ENCODE data around the gene TLX1.

Gene TLX1

GRCh38 chr10:101165736-101166135 lies 34.6 kb downstream of the TLX1 start:
- TF ChIP-seq, protein P1, sequence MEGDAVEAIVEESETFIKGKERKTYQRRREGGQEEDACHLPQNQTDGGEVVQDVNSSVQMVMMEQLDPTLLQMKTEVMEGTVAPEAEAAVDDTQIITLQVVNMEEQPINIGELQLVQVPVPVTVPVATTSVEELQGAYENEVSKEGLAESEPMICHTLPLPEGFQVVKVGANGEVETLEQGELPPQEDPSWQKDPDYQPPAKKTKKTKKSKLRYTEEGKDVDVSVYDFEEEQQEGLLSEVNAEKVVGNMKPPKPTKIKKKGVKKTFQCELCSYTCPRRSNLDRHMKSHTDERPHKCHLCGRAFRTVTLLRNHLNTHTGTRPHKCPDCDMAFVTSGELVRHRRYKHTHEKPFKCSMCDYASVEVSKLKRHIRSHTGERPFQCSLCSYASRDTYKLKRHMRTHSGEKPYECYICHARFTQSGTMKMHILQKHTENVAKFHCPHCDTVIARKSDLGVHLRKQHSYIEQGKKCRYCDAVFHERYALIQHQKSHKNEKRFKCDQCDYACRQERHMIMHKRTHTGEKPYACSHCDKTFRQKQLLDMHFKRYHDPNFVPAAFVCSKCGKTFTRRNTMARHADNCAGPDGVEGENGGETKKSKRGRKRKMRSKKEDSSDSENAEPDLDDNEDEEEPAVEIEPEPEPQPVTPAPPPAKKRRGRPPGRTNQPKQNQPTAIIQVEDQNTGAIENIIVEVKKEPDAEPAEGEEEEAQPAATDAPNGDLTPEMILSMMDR (IDR thresholded peaks at IDR 0.05) = no peak

DNA sequence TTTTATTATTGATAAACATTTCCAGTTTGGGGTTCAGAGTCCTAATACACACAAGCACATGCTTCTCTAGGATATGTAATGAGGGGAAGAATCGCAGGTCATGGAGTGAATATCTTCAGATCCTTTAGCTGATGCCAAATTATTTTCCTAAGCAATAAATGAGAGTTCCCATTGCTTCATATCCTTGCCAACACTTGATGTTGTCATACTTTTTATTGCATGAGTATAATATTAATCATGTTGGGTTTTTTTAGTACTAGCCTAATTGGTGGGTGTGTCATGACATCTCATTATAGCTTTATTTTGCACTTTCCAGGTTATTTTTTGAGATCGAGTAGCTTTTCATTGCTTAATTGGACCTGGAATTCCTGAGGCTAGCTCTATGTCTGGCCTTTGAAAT lies 35.3 kb downstream of the TLX1 start:
- TF ChIP-seq, protein P1 (IDR thresholded peaks at IDR 0.05) = no peak

GRCh38 chr10:101172741-101173140 lies 41.6 kb downstream of the TLX1 start:
- TF ChIP-seq, protein P1 (IDR thresholded peaks at IDR 0.05) = no peak

DNA sequence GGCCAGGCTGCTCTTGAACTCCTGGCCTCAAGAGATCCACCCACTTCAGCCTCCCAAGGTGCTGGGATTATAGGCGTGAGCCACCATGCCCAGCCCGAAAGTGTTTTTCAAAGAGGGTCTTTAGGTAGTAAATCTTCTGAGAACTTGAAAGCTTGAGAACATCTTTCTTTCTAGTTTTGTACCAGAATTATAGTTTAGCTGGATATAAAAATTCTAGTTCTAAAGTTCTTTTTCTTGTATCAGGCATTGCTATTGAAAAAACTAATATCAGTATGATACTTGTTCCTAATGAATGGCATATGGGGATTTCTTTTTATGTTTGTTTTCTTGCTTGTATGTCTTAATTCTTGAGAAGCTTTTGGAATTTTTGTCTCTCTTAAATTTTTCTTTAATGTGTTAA lies 43.2 kb downstream of the TLX1 start:
- TF ChIP-seq, protein P1 (IDR thresholded peaks at IDR 0.05) = no peak

DNA sequence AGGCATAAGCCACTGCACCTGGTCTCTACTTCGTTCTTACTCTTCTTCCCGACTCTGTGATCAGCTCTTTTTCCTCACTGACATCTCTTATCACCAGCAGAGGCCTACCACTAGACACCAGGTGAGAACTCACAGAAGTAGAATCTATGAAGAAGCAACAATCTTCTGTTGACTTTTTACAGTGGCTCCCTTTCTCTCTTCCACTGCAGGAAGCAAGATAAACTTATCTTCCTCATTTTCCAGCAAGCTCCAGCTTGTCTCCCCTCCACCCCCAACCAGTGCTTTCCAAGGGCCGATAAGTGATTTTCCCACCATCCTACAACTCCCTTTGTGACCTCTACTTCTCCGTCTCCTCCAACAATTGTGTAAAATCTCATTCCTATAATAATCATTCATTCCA lies 45.5 kb downstream of the TLX1 start:
- TF ChIP-seq, protein P1 (IDR thresholded peaks at IDR 0.05) = no peak

DNA sequence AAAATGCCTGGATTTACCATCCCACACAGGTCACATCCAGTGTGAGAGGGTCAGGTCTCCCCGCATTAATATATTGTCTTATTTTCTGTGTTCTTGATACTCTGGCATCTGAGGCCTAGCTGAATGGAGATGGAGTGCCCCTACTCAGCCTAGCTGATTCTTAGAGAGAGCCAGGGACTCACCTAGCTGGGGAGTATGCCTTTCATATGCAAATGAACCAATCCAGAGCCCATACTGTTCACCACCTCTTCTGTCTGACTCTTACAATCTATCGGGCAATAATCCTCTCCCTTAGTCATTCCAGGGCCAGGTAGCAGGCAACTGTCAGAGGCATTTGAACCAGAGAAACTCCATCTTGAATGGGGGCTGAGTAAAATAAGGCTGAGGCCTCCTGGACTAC lies 51.8 kb downstream of the TLX1 start:
- TF ChIP-seq, protein P1 (IDR thresholded peaks at IDR 0.05) = no peak

DNA sequence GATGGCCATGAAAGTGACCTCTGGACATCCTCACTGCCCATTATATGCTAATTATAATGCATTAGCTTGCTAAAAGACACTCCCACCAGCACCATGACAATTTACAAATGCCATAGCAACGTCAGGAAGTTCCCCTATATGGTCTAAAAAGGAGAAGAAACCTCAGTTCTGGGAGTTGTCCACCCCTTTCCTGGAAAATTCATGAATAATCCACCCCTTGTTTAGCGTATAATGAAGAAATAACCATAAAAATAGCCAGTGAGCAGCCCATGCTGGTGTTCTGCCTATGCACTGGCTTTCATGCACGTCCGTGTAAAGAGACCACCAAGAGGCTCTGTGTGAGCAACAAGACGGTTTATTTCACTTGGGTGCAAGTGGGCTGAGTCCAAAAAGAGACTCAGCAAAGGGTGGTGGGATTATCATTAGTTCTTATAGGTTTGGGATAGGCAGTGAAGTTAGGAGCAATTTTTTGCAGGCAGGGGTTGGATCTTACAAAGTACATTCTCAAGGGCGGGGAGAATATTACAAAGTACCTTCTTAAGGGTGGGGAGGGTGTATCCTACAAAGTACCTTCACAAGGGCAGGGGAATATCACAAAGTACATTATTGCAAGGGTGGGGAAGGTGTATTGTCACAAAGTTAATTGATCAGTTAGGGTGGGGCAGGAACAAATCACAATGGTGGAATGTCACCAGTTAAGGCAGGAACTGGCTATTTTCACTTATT lies 52.5 kb downstream of the TLX1 start:
- TF ChIP-seq, protein P1 (IDR thresholded peaks at IDR 0.05) = no peak
